H9 (cell line): ENCODE measurements around the gene TSC2. TPM values are rescaled to one million over a fixed set of nuclear protein-coding genes. Genes with fewer than 3 reads are reported as not detected.

Source experiments
- DNase-seq: peaks from one replicate; pipeline ENCODE4 v3.0.0-alpha.2; 2017
- H2AFZ ChIP-seq: one replicate; pipeline ENCODE4 v1.6.1; 2013; ENCODE audit warnings: mild to moderate bottlenecking, low read length, control low read depth, moderate library complexity
- H2AK5ac ChIP-seq: 2 replicates; pipeline ENCODE4 v1.6.1; 2013; ENCODE audit warnings: low read length, control low read depth, mixed read lengths; ENCODE audit not compliant: insufficient read length
- H2BK120ac ChIP-seq: one replicate; pipeline ENCODE4 v1.6.1; 2013; ENCODE audit warnings: low read depth, mild to moderate bottlenecking, low read length, control low read depth, inconsistent platforms; ENCODE audit not compliant: poor library complexity, severe bottlenecking
- H2BK12ac ChIP-seq: 2 replicates; pipeline ENCODE4 v1.6.1; 2013; ENCODE audit warnings: low read length, control low read depth, mixed read lengths, low read depth; ENCODE audit not compliant: insufficient read length
- H2BK15ac ChIP-seq: 2 replicates; pipeline ENCODE4 v1.6.1; 2013; ENCODE audit warnings: low read depth, low read length, control low read depth
- H2BK20ac ChIP-seq: one replicate; pipeline ENCODE4 v1.6.1; 2013; ENCODE audit warnings: low read depth, mild to moderate bottlenecking, low read length, control low read depth, inconsistent platforms; ENCODE audit not compliant: poor library complexity, severe bottlenecking
- H2BK5ac ChIP-seq: 2 replicates; pipeline ENCODE4 v1.6.1; 2013; ENCODE audit warnings: low read length, control low read depth, mixed read lengths; ENCODE audit not compliant: insufficient read length
- H3K14ac ChIP-seq: 2 replicates; pipeline ENCODE4 v1.6.1; 2013; ENCODE audit warnings: low read length, control low read depth; ENCODE audit not compliant: insufficient read depth
- H3K18ac ChIP-seq: 2 replicates; pipeline ENCODE4 v1.6.1; 2013; ENCODE audit warnings: low read depth, mild to moderate bottlenecking, mixed read lengths, low read length, control low read depth; ENCODE audit not compliant: insufficient read length
- H3K23ac ChIP-seq: 2 replicates; pipeline ENCODE4 v1.6.1; 2013; ENCODE audit warnings: low read length, control low read depth, mixed read lengths, low read depth; ENCODE audit not compliant: insufficient read length
- H3K23me2 ChIP-seq: 2 replicates; pipeline ENCODE4 v1.6.1; 2013; ENCODE audit warnings: low read depth, mild to moderate bottlenecking, mixed read lengths, low read length, control low read depth; ENCODE audit not compliant: insufficient read length, poor library complexity, severe bottlenecking
- H3K27ac ChIP-seq: 2 replicates; pipeline ENCODE4 v1.5.1; 2013; ENCODE audit warnings: low read length, control low read depth, mixed read lengths, low read depth; ENCODE audit not compliant: insufficient read length
- H3K27me3 ChIP-seq: 2 replicates; pipeline ENCODE4 v1.6.1; 2013; ENCODE audit warnings: low read length, control low read depth, inconsistent platforms; ENCODE audit not compliant: insufficient read depth
- H3K4ac ChIP-seq: 2 replicates; pipeline ENCODE4 v1.6.1; 2013; ENCODE audit warnings: low read depth, mild to moderate bottlenecking, control low read depth, inconsistent platforms, low read length, moderate library complexity
- H3K4me1 ChIP-seq: 2 replicates; pipeline ENCODE4 v1.6.1; 2013; ENCODE audit warnings: low read length, control low read depth, inconsistent platforms; ENCODE audit not compliant: insufficient read depth
- H3K4me2 ChIP-seq: 2 replicates; pipeline ENCODE4 v1.6.1; 2013; ENCODE audit warnings: low read length, control low read depth, mixed read lengths; ENCODE audit not compliant: insufficient read length, insufficient read depth
- H3K56ac ChIP-seq: 2 replicates; pipeline ENCODE4 v1.6.1; 2013; ENCODE audit warnings: low read depth, mild to moderate bottlenecking, mixed read lengths, low read length, control low read depth; ENCODE audit not compliant: insufficient read length
- H3K79me1 ChIP-seq: 2 replicates; pipeline ENCODE4 v1.6.1; 2013; ENCODE audit warnings: low read depth, mild to moderate bottlenecking, moderate library complexity, low read length, control low read depth, inconsistent platforms; ENCODE audit not compliant: insufficient read depth, poor library complexity, severe bottlenecking
- H3K79me2 ChIP-seq: 2 replicates; pipeline ENCODE4 v1.6.1; 2013; ENCODE audit warnings: low read length, control low read depth, inconsistent platforms; ENCODE audit not compliant: insufficient read depth
- H3K9ac ChIP-seq: 2 replicates; pipeline ENCODE4 v1.6.1; 2013; ENCODE audit warnings: low read length, control low read depth, mixed read lengths; ENCODE audit not compliant: insufficient read length; ENCODE audit errors: extremely low read depth
- H3K9me3 ChIP-seq: one replicate; pipeline ENCODE4 v1.6.1; 2013; ENCODE audit warnings: low read depth, low read length, inconsistent platforms; ENCODE audit not compliant: control insufficient read depth
- H3T11ph ChIP-seq: one replicate; pipeline ENCODE4 v1.6.1; 2013; ENCODE audit warnings: mild to moderate bottlenecking, low read length, control low read depth, inconsistent platforms
- H4K20me1 ChIP-seq: one replicate; pipeline ENCODE4 v1.6.1; 2013; ENCODE audit not compliant: control insufficient read depth, insufficient read length, insufficient read depth
- H4K5ac ChIP-seq: 2 replicates; pipeline ENCODE4 v1.6.1; 2013; ENCODE audit warnings: low read depth, mild to moderate bottlenecking, mixed read lengths, low read length, control low read depth; ENCODE audit not compliant: insufficient read length
- H4K8ac ChIP-seq: replicated peaks from 2 replicates; pipeline ENCODE4 v1.6.1; 2013; ENCODE audit warnings: low read length, control low read depth, mixed read lengths, low read depth; ENCODE audit not compliant: insufficient read length
- H4K91ac ChIP-seq: 2 replicates; pipeline ENCODE4 v1.6.1; 2013; ENCODE audit warnings: low read depth, mild to moderate bottlenecking, moderate library complexity, mixed read lengths, low read length, control low read depth; ENCODE audit not compliant: insufficient read length
- H3K27ac Mint-ChIP-seq, 3 experiments: 2 replicates in 2 of 3; 3 replicates in 1 of 3; pipeline ENCODE4 v1.8.0; 2020 to 2021; ENCODE audit warnings: mixed read lengths in 3 of 3, mild to moderate bottlenecking in 1 of 3, moderate library complexity in 1 of 3
- H3K27me3 Mint-ChIP-seq: 2 replicates; pipeline ENCODE4 v1.8.0; 2021; ENCODE audit warnings: low read depth, mild to moderate bottlenecking, moderate library complexity, mixed read lengths
- H3K36me3 Mint-ChIP-seq, 3 experiments: 2 replicates in 2 of 3; 3 replicates in 1 of 3; pipeline ENCODE4 v1.8.0; 2020 to 2021; ENCODE audit warnings: low read depth in 3 of 3, mixed read lengths in 3 of 3; ENCODE audit not compliant: insufficient read depth in 1 of 3
- H3K4me1 Mint-ChIP-seq, 2 experiments: 2 replicates each; pipeline ENCODE4 v1.8.0; 2020; ENCODE audit warnings: mixed read lengths in 2 of 2
- H3K4me3 Mint-ChIP-seq, 2 experiments: 2 replicates in 1 of 2; 3 replicates in 1 of 2; pipeline ENCODE4 v1.8.0; 2020 to 2021; ENCODE audit warnings: mild to moderate bottlenecking in 2 of 2, mixed read lengths in 2 of 2, moderate library complexity in 1 of 2
- H3K9me3 Mint-ChIP-seq, 2 experiments: 2 replicates in 1 of 2; 3 replicates in 1 of 2; pipeline ENCODE4 v1.8.0; 2020; ENCODE audit warnings: mild to moderate bottlenecking in 2 of 2, mixed read lengths in 2 of 2, moderate library complexity in 1 of 2
- WGBS: extraction: QIAGEN DNeasy Blood & Tissue Kit; methylation state at CpG from one replicate; pipeline ENCODE4 v1.1.7; 2013; ENCODE audit warnings: missing lambda C conversion rate, low lambda C conversion rate, mixed read lengths; ENCODE audit not compliant: insufficient read length; ENCODE audit errors: extremely low coverage; 5-methylcytosine and 5-hydroxymethylcytosine counted together
- total RNA-seq: library from RNA; stranded (reverse); gene quantifications from 2 replicates; pipeline ENCODE4 v1.2.1, GENCODE V29; 2021
- TF ChIP-seq, protein P1 (sequence below): fragments of 200-600 bp; sonication (generic); conservative IDR thresholded peaks from 3 replicates; pipeline ENCODE4 v1.8.0; 2021; ENCODE audit warnings: antibody characterized with exemption, mild to moderate bottlenecking

TSC2 gene
- total RNA-seq, 1 experiment from 2014 or later: 122 TPM

DNA sequence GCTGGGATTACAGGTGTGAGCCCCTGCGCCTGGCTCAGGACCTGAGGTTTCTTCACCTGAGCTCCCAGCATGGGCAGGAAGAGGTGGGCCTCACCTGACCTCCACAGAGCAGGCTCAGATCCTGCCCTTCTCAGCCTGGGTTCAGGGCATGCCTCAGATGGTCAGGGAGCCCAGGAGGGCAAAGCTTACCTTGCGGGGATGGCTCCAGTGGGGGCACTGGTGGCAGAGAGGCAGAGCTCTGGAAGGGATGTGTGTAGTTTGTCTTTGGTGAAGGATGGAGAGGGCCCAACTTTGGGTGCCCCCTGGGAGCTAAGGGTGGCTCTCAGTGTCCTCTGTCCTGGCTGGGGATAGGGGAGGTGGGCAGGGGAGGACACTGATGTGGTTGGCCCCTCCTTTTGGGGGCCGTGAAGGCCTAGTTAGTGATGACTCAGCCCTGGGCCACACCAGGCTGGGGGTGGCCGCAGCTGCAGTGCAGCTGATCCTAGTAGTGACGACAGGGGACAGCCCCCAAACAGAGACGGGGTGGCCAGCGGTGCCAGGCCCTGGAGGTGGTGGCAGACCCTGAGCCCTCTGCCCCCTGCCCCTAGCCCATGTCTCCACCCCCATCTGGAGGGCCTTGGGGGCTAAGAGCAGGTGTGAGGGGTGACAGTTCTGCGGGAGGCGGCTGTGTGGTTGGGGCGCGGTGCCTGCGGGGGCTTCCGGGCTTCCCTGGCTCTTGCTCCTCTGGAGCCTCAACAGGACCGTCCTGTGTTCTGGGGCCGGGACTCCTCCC, 15.3 kb upstream of the TSC2 start:
- Histone ChIP-seq H3K18ac (no peak overlapping the region), H4K91ac (no peak overlapping the region), H2AFZ (no peak overlapping the region), H2BK12ac (no peak overlapping the region), H3K79me1 (no peaks in the 10 kb centered on the region), H3K9ac (no peak overlapping the region), H3K27ac (no peak overlapping the region), H2AK5ac (no peak overlapping the region), H3K27me3 (peaks cover 2% of the 10 kb centered on the region; the same call in 1 of the 2 replicates), H4K8ac (no peak overlapping the region), H2BK20ac (no peak overlapping the region), H3K4me2 (no peak overlapping the region), H3K4me1 (no peaks in the 10 kb centered on the region), H3K9me3 (no peaks in the 10 kb centered on the region), H3K23ac (no peak overlapping the region), H2BK5ac (no peak overlapping the region), H3K14ac (no peak overlapping the region), H4K5ac (no peak overlapping the region), H3T11ph (no peak overlapping the region), H3K4ac (no peak overlapping the region), H3K56ac (no peak overlapping the region), H2BK120ac (no peak overlapping the region), H3K23me2 (peaks cover under 1% of the 10 kb centered on the region), H2BK15ac (no peak overlapping the region), H4K20me1 (no peaks in the 10 kb centered on the region), H3K79me2 (no peaks in the 10 kb centered on the region)
- Mint-ChIP-seq H3K27me3 (peaks cover 10% of the 10 kb centered on the region), H3K4me3 (no peak overlapping the region), H3K27ac (peak overlapping the region; percentile 34 to 68 (median 67); a peak in 1 of 7 replicates), H3K36me3 (no peaks in the 10 kb centered on the region), H3K4me1 (peaks cover 5% of the 10 kb centered on the region in 2 experiments; a peak in 2 of 4 replicates), H3K9me3 (no peaks in the 10 kb centered on the region)
- no peak for DNase-seq
- WGBS: no CpG with 5 or more reads among the region's 15 CpGs
- TF ChIP-seq, protein P1, sequence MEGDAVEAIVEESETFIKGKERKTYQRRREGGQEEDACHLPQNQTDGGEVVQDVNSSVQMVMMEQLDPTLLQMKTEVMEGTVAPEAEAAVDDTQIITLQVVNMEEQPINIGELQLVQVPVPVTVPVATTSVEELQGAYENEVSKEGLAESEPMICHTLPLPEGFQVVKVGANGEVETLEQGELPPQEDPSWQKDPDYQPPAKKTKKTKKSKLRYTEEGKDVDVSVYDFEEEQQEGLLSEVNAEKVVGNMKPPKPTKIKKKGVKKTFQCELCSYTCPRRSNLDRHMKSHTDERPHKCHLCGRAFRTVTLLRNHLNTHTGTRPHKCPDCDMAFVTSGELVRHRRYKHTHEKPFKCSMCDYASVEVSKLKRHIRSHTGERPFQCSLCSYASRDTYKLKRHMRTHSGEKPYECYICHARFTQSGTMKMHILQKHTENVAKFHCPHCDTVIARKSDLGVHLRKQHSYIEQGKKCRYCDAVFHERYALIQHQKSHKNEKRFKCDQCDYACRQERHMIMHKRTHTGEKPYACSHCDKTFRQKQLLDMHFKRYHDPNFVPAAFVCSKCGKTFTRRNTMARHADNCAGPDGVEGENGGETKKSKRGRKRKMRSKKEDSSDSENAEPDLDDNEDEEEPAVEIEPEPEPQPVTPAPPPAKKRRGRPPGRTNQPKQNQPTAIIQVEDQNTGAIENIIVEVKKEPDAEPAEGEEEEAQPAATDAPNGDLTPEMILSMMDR: no peak
